ENCODE data around the gene TMUB2.
A peak's percentile ranks its signal among the peaks of the same experiment; 100 is the strongest.

TMUB2 gene

GRCh38 chr17:44203731-44204440 is 17.1 kb downstream of the TMUB2 start:
- peak; percentile 54 for DNase-seq (ENCODE audit: low spot score)

- DNase-seq (ENCODE audit: low spot score), result peak; percentile 43
Measured at GRCh38 chr17:44204441-44204882, 17.7 kb downstream of the TMUB2 start.

DNA sequence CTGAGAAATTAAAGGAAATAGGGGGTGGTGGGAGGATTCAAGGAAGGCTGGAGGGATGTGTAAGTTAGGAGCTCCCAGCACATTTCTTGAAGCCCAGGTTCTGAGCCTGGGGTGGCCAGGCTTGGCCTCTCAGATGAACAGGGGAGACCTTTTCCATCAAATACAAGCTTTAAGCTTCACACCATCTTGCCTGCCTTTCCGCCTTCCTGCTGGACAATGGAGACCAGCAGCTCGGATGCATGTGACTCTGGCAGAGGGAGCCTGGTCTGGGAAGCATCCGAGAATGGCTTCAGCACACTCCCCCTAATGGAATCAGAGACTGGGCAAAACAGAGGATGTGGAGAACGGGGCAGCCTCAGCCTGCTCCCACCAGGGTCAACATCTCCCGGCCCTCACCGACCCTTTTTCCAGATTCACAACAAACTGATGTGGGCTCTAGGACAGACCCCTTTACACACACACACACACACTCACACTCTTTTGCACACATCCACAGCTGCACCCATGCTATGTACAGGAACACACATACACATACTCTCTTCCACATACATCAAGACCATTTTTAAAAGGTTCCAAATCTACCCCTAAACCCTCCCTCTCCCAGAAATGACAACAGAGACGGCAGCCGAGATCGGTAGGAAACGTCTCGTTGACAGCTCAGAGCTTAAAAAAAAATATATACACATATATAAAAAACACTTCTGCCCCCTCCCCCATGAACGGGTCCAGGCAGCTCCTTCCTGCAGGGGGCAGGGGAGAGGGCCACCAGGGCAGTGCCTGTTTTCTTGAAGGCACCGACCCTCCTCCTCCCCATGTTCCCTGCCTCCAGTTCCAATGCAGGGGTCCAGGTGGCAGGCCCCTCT is 19.4 kb downstream of the TMUB2 start:
- DNase-seq (ENCODE audit: low spot score), result no peak

DNA sequence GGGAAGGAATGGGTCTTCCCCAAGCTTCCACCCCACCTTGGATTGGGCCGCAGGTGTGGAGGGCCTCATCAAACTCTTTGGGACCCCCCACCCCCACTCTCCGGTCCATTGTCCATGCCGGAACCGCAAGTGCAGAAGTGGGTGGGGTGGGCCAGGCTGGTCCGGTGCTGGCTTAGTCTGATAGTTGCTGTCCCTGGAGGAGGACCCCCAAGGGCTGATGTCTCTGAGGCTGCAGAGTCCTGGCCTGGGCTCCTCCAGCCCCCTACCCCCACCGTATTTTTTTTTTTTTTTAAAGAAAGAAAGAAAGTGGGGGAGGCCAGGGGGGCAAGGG is 20.0 kb downstream of the TMUB2 start:
- no peak for DNase-seq (ENCODE audit: low spot score)

DNA sequence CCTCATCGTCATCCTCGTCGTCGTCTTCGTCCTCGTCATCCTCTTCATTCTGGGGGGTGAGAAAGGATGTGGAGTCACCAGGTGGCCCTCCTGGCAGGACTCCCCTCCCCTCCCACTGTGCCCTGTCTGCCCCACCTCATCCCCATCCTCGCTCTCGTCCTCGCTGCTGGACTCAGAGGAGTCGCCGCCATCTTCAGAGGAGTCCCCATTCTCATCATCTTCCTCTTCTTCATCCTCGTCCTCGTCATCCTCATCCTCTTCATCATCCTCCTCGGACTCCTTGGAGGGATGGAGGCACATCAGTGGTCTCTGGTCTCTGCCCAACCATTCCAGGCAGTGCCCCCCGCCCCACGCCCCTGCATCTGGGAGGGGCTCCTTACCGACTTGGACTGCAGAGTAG is 20.5 kb downstream of the TMUB2 start:
- DNase-seq (ENCODE audit: low spot score), result no peak

GRCh38 chr17:44207743-44208142 is 21.0 kb downstream of the TMUB2 start:
- DNase-seq (ENCODE audit: low spot score), result no peak

- DNase-seq (ENCODE audit: low spot score), result no peak
Measured at GRCh38 chr17:44209786-44210341, 23.1 kb downstream of the TMUB2 start.

GRCh38 chr17:44210342-44211192 is 23.8 kb downstream of the TMUB2 start:
- DNase-seq (ENCODE audit: low spot score), result peak; percentile 94

- no peak for DNase-seq (ENCODE audit: low spot score)
Measured at GRCh38 chr17:44211281-44212265, 24.8 kb downstream of the TMUB2 start.

- DNase-seq (ENCODE audit: low spot score), result no peak
Measured at GRCh38 chr17:44212507-44213402, 26.0 kb downstream of the TMUB2 start.

DNA sequence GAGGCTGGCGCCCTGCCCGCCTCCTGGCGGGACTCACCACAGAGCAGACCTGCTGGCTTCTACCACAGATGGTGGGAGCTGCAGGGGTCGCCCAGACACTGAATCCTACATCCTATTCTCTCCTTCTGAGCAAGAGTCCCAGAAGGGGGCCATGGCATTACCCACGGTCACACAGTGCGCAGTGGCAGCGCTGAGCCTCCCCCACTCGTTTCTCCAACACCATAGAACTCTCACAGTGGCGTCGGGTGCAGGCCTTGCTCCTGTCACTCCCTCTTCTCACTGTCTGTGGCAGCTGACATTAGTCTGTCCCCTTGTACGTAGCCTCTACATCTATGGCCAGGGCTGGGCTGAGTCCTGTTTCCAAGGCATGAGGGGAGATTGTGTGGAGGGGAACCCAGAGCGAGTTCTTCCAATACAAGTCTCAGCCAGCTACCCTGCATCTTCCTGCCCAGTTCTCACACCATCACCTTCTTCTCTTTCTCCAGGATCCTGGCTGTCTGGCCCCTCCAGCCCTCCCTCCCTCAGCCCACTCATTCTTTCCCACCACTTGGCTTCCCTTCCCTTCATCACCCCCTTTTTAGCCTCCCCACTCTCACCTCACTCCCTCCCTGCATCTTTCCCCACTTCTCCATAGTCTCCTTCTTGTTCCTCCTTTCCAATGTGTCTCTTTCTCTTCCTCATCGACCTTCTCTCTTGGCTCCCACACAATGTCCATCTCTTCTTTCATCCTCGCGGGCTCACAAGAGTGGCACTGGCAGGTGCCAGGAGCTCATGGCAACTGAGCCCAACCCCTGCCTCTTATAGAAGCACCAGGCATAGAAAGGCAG is 26.8 kb downstream of the TMUB2 start:
- DNase-seq (ENCODE audit: low spot score), result no peak

DNA sequence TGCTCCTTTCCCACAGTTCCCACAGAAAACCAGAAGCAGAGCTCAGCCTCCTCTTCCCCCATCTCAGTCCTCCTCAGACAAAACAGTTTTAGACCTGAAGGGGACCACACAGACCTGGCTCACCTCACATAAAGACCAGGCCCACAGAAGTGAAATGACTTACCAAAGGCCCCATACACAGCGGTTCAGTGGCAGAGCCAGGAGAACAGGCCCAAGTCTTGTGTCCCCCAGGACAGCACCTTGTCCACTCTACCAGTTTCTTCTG is 27.4 kb downstream of the TMUB2 start:
- DNase-seq (ENCODE audit: low spot score), result no peak

DNA sequence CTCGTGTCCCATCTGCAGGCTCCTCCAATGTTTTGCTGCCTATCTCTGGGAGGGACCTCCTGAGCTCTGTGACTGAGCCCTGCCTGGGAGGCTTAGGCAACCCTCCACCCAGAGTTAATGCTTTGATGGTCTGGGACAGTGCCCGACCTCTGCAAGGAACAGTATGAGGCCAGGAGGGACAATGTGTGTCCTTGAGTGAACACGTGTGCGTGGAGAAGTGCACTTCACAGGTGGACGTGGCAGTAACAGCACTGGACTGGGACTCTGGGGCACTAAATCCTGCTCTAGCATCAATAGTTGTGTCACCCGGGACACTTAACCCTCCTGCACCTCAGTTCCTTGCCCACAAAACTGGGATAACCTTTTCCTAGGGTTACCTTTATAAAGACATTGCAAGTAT is 28.1 kb downstream of the TMUB2 start:
- DNase-seq (ENCODE audit: low spot score), result no peak

- no peak for DNase-seq (ENCODE audit: low spot score)
Measured at GRCh38 chr17:44216173-44216572, 29.4 kb downstream of the TMUB2 start.

- no peak for DNase-seq (ENCODE audit: low spot score)
Measured at GRCh38 chr17:44216694-44217093, 29.9 kb downstream of the TMUB2 start.

DNA sequence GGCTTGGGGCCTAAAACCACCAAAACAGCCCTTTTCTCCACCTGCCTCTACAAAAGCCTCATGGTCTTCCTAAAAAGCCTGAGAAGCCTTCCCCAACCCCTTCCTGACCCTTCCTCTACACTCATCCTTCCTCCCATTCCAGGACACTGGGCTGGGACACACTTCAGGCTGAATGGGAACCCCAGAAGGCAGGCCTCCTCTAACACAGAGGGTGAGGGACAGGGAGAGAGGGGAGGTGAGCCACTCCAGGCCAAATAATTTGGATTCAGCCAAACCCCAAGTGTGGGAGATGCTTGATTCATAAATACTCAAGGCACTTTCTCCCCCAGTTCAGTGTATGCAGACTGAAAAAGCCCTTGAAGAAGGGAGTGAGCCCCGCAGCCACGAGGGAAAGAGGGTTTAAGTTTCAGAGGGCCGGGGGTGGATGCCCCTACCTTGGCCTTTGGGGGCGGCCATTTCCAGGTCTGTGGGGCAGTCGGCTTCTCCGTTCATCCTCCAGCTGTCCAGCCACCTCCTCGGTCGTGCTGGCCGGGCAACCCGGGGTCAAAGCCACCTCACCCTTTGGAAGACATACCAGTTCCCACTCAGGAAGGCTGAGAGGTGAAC is 31.1 kb downstream of the TMUB2 start:
- DNase-seq (ENCODE audit: low spot score), result no peak

GRCh38 chr17:44218344-44219107 is 31.8 kb downstream of the TMUB2 start:
- DNase-seq (ENCODE audit: low spot score), result peak; percentile 94

DNA sequence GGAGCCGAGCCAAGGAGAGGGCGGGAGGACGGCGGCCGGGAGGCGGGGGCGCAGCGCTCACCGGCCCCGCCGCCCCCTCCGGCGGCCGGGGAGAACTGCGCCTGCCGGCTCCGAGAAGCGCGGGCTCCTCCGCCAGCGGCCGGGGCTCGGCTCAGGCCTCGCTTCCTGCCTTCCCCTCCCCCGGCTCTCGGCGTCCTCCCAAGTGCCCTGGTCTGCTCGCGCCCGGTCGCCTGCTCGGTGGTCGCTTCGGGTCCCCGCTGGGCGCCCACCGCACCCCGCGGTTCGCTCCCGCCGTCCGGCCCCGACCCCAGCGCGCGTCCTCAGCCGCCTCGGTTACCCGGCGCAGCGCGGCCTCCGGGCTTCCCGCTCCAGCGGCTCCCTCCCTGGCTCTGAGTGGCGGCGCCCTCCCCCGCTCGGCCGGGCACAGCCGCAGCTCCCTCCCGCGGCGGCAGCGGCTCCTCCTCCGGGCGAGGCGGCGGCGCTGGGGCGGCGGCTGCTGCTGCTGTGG is 32.4 kb downstream of the TMUB2 start:
- peak; percentile 86 for DNase-seq (ENCODE audit: low spot score)

Measured in AG20443 (cell line).